ENCODE data around the gene RASAL2. TPM values are rescaled to one million over a fixed set of nuclear protein-coding genes. Genes with fewer than 3 reads are reported as not detected.

The RASAL2 gene
- total RNA-seq, 1 experiment from 2014 or later: 22.2 TPM

- Histone ChIP-seq H4K8ac (replicated peaks; ENCODE audit: insufficient read length, low read depth, low read length) (no peak overlapping the region), H3K27me3 (ENCODE audit: insufficient read depth, low read length) (no peaks in the 10 kb centered on the region), H4K5ac (ENCODE audit: insufficient read length, low read depth, low read length) (no peak overlapping the region), H2BK120ac (ENCODE audit: low read depth, low read length, poor library complexity, severe bottlenecking) (no peak overlapping the region), H3K27ac (ENCODE audit: insufficient read length, low read depth, low read length) (no peak overlapping the region), H3K9ac (ENCODE audit: extremely low read depth, insufficient read length, low read length) (no peak overlapping the region), H2BK5ac (ENCODE audit: insufficient read length, low read length) (no peak overlapping the region), H4K20me1 (ENCODE audit: control insufficient read depth, insufficient read depth, insufficient read length) (no peaks in the 10 kb centered on the region), H3K23me2 (ENCODE audit: insufficient read length, low read depth, low read length, poor library complexity, severe bottlenecking) (no peaks in the 10 kb centered on the region), H3K79me2 (ENCODE audit: insufficient read depth, low read length) (no peaks in the 10 kb centered on the region; the same call in 1 of the 2 replicates), H3K79me1 (ENCODE audit: insufficient read depth, low read depth, low read length, poor library complexity, severe bottlenecking) (peaks cover 2% of the 10 kb centered on the region), H2AK5ac (ENCODE audit: insufficient read length, low read length) (no peak overlapping the region), H3K14ac (ENCODE audit: insufficient read depth, low read length) (no peak overlapping the region), H3K9me3 (ENCODE audit: control insufficient read depth, low read depth, low read length) (no peaks in the 10 kb centered on the region), H3K4me1 (ENCODE audit: insufficient read depth, low read length) (no peaks in the 10 kb centered on the region), H3K56ac (ENCODE audit: insufficient read length, low read depth, low read length) (no peak overlapping the region), H3T11ph (ENCODE audit: low read length) (no peak overlapping the region), H3K4me2 (ENCODE audit: insufficient read depth, insufficient read length, low read length) (no peak overlapping the region), H2BK20ac (ENCODE audit: low read depth, low read length, poor library complexity, severe bottlenecking) (no peak overlapping the region), H2BK15ac (ENCODE audit: low read depth, low read length) (no peak overlapping the region), H3K23ac (ENCODE audit: insufficient read length, low read depth, low read length) (no peak overlapping the region), H4K91ac (ENCODE audit: insufficient read length, low read depth, low read length) (no peak overlapping the region), H3K4ac (ENCODE audit: low read depth, low read length) (no peak overlapping the region), H2AFZ (ENCODE audit: low read length) (no peak overlapping the region), H3K18ac (ENCODE audit: insufficient read length, low read depth, low read length) (no peak overlapping the region), H2BK12ac (ENCODE audit: insufficient read length, low read depth, low read length) (no peak overlapping the region)
- H3K9me3 Mint-ChIP-seq: no peaks in the 10 kb centered on the region
- H3K27me3 Mint-ChIP-seq (ENCODE audit: low read depth): no peaks in the 10 kb centered on the region
- no peak overlapping the region for H3K4me3 Mint-ChIP-seq
- no peak for TF ChIP-seq CTCF (conservative IDR thresholded peaks at IDR 0.05)
- H3K36me3 Mint-ChIP-seq (ENCODE audit: insufficient read depth in 1 of 3, low read depth in 3 of 3): no peaks in the 10 kb centered on the region; a peak in 1 of 7 replicates
- DNase-seq: no peak
- WGBS (ENCODE audit: extremely low coverage, insufficient read length, low lambda C conversion rate): no CpG with 5 or more reads among the region's 1 CpG
- H3K4me1 Mint-ChIP-seq: peaks cover 2 to 6% of the 10 kb centered on the region in 2 experiments
- H3K27ac Mint-ChIP-seq: no peak overlapping the region
These were observed 13.9 kb downstream of the RASAL2 start for GRCh38 chr1:178107823-178108222.
